T-helper 2 cell treated with Interferon-gamma antibody and Interleukin-4, amounts not matched to agents 100 ng/mL and 5 ng/mL, for 36 hours (primary cell): ENCODE measurements around the gene CD247. TPM values are rescaled to one million over a fixed set of nuclear protein-coding genes. Genes with fewer than 3 reads are reported as not detected.

Experiments
- intact Hi-C: fragments of 100-400 bp; cut with micrococcal nuclease; formaldehyde crosslinking; loops from one replicate; pipeline ENCODE4 v1.15.1; 2023
- total RNA-seq: library from RNA; stranded (reverse); gene quantifications from 2 replicates; pipeline ENCODE4 v1.2.3, GENCODE V29; 2022

Gene CD247
- total RNA-seq, 1 donor from 2014 or later, result 177 TPM

DNA sequence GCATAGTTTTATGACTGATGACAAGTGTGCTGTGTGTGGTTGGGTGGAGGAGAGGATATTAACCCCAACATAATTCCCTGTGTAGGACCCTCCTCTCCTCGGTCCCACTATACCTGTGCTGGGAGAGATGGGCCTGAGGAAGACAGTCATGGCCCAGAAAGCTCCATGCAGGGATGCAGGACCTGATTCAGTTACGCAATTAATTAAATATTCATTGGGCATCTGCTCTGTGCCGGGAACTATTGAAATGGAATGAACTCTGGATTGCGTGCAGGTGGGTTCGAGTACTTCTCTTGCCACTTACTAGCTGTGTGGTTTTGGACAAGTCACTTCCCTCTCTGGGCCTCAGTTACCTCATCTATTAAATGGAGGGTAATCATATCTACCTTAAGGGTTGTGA, 74.6 kb downstream of the CD247 start:
- intact Hi-C loops, result loop anchor here (2.0 to 10.0 kb wide), 4 partner anchors 49 to 569 kb away; partner anchors contain the start of genes CD247 and TADA1

DNA sequence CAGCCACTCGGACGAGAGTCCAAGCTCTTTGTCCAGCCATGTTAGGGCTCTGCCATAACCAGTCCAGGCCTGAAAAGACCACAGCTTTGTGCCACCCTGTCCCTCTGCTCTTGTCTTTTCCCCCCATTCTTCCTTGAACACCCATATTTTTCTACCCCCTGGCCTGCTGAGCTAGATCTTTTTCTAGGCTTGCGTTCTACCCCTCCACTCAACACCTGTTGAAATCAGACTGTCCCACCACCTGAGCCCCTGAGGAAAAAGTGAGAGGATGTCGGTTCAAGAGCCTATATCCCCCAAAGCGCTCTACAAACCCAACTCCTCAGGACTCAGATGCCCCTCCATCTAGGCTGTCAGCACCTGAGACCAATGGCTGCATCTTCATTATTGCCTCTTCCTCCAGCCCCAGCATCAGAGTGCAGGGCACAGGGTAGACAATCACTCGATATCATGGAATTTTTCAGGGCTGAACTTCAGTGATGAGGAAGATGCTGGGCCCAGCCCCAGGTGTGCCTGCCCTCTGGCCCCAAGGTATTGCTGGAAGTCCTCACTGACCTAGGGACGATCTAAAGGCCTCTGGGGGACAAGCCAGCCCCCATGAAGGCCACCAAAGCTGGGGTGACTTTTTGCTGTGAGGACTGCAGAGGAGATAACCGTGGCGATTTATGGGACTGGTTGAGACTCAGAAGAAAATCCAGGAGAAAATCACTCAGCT, 75.3 kb downstream of the CD247 start:
- intact Hi-C loops, result loop anchor here (1.0 to 10.0 kb wide), 8 partner anchors 42 to 568 kb away; partner anchors contain the start of genes CD247 and TADA1

DNA sequence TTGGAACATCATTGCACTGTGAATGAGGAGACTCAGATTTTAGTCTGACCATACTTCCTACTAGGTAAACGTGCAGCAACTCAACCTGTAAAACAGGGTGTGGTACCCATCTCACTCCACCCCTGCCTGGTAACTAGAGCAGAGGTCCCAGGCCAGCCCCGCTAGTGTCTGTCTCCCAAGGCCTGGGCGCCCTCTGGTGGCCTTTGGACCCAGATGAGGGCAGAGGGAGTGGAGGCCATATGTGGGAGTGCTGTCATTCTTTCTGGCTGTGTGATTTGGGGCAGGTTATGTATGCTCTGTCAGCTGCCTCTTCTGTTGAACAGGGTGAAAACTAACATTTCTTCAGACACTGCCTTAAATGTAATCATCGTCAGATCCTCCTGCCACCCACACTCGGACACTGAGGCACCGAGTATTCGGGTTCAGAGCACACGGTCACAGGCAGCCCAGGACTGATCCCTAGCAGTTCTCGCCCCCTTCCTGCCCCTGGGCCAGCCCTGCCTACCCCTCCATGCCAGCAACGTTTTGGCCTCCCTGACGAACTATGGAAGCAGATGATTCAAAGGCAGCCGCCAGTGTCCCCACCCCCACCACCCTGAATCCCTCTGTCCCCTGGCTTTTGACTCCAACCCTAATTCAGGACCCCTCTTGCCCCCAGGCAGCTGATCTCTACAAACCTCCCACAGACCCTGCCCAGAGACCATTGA, 76.0 kb downstream of the CD247 start:
- intact Hi-C loops, result loop anchor here (1.0 to 10.0 kb wide), 8 partner anchors 41 to 567 kb away; partner anchors contain the start of genes CD247 and TADA1

DNA sequence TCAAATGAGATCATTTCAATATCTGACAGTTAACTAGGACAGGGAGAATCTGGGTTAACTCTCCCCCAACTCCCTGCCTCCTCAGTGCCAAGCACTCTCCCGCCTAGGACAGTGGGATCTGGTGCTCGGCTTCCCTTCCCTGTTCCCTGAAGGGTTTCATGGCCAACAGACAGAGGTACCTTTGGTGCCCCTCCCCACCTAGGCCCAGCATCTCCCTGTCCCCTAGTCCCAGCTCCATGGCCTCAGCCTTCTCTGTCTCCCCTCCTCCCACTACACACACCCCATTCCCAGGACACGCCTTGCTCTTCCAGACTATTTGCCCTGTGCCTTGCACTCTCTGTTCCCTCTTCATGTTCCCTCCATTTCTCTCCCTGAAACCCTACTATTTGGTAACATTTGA, 77.1 kb downstream of the CD247 start:
- intact Hi-C loops, result loop anchor here (5.0 to 10.0 kb wide), 2 partner anchors 319 to 566 kb away; partner anchors contain the start of gene TADA1

DNA sequence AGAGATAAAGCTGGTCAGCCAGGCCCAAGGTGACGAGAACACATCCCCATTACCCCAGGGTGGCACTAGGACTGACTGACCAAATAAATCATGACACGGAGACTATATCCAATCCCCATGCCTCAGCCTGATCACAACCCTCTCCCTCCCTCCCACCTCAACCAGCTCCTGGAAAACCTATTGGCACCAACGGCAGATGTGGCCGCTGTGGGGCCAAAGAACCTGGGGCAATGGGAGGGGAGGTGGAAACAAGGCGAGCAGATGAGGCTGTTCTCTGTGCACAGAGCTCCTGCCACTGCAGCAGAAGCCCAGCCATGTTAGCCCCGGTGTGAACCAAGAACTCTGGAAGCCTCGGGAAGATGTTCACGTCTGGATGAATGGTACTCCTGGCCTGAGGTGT, 77.6 kb downstream of the CD247 start:
- intact Hi-C loops, result loop anchor here (5.0 to 10.0 kb wide), 2 partner anchors 318 to 566 kb away; partner anchors contain the start of gene TADA1

DNA sequence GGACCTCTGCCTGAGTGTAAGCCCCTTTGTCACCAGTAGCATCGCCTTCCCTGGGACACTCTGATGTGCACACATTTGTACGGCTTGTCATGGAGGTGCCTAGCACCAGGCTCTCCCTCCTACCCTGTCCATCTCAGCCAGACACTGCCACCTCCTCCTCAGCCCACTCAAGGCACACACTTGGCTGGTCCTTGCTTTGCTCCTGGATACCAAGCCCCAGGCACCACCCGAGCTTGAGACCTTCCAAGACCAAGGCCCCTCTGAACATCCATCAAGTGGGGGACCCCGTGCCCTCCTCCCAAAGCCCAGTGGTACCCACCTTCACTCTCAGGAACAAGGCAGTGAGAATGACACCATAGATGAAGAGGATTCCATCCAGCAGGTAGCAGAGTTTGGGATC, 78.0 kb downstream of the CD247 start:
- intact Hi-C loops, result loop anchor here (5.0 to 10.0 kb wide), 2 partner anchors 318 to 566 kb away; partner anchors contain the start of gene TADA1

DNA sequence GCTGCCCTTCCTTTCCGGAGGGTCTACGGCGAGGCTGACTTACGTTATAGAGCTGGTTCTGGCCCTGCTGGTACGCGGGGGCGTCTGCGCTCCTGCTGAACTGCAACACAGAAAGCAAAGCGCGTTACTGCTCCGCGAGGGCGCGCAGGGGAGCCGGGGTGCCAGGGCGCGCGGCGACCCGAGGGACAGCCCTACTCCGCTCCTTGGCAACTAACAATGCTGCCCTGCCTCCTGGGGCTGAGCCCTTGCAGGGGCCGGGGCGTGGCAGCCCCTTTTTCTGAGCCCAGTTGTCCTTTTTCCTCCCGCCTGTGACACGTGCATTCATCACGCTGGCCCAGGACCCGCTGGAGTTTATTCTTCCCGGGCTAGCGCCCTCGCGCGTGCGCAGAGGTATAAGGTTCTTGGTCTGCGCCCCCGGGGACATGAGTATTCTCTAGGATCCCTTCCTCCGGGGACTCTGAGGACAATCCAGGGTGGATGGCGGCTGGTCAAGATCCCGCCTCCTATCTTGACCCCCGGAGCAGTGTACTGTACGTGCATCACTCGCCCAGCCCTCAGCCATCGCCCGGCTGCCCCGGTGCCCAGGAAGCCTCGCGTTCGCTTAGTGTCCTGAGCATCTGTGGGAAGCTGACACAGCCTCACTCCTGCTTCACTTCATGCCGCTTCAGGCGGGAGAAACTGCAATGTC, 78.9 kb downstream of the CD247 start:
- intact Hi-C loops, result no loop called here

DNA sequence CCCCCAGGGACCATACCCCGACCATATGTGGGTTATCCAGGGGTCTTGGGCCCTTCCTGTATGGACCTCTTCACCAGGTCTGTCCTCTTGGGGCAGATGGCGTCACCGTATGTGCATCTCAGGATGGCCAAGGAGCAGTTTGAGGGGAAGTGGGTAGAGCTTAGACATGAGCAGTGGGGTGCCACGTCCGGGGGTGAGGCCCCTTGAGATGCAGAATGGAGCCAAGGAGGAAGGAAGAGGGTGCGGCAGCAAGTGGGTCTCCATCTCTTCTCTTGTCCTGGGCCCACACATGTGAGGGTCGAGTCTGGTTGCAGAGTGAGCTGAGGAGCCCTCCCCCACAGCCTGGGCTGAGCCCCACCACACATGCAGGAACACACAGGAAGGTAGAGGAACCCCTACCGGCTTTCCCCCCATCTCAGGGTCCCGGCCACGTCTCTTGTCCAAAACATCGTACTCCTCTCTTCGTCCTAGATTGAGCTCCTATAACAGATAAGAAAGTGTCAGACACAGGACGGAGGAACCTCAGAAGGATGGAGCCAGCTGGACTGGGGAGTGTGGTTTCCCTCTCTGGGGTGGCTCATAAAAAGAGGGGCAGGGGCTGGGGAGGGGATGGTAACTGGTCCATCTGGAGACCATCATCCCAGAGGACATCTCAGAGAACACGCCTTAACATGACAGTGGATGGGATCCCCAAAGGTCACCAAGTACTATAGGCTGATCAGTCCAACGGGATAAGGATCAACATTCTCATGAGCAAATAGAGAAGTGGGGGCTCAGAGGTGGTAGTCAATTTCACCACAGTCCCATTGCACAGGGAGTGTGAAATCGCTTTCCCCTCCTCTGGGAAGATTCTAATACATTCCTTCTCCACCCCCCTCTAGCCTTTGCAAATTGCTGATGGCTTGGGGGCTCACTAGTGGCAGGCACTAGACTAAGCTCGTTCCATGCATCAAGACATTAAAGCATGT, 79.9 kb downstream of the CD247 start:
- intact Hi-C loops, result no loop called here

DNA sequence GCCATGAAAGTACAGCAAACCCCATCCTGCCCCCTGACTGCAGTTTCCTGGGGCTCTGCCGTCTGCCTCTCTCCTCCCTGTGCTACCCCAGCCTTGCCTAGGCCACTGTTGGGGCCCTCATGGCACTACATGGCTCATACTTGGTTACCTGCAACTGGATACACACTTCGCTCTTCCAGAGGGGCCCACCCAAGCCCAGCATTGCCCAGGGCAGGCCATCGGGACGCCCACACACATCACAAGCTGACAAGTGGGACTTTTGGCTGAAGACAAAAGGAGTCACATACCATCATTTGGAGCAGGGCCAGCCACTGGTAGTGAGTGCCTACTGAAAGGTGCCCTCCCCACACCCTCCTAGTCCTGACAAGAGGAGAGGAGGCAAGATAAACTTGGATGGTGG, 82.8 kb downstream of the CD247 start:
- intact Hi-C loops, result no loop called here

DNA sequence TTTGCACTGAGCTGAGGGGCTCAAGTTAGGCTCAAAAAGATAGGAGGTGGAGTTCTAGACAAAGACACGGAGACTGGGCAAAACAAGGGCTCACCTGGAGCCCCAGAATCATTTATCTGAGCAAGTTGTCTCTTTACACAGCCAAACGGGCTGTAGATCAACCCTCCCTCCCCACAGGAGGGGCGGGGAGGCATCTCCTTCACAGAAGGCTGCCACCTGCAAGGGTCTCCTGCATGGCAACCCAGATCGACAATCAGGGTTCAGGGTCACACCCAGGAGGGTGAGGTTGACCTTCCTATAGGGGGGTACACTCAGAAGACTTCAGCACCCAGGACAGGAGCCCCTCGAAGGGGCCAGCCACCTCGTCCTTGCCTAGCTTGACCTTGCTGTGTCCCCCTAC, 84.0 kb downstream of the CD247 start:
- intact Hi-C loops, result no loop called here

DNA sequence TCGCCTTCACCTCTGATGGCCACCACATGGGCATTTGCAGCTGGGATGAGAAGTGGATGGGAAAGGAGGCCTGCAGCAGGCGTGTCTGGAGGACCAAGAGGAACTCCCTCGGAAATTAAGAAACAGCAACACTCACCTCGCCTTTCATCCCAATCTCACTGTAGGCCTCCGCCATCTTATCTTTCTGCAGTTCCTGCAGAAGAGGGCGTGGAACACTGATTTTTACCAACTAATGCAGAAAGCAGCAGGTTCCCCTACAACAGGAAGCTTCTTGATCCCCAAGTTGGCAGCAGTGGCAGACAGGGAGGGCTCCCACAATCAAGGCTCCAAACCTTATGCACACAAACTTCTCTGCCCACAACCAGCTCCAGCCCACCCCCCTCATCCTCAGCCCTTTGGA, 84.4 kb downstream of the CD247 start:
- intact Hi-C loops, result no loop called here

DNA sequence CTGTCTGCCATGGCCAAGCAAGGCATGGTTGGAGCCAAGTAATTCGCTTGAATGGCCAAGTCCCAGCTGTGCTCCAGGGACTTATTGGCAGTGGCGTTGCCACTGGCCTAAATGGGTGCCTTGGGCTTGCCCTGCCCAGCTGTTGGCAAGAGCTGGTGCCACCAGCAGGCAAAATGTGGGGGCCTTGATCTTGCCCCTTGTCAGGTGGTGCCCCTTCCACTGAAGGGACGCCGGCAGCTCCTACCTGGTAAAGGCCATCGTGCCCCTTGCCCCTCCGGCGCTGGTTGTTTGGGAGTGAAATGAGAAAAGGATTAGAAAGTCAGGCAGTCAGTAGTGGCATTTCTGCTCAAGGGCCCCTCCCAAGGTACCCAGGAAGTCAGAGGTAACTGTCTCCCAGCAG, 85.5 kb downstream of the CD247 start:
- intact Hi-C loops, result no loop called here

DNA sequence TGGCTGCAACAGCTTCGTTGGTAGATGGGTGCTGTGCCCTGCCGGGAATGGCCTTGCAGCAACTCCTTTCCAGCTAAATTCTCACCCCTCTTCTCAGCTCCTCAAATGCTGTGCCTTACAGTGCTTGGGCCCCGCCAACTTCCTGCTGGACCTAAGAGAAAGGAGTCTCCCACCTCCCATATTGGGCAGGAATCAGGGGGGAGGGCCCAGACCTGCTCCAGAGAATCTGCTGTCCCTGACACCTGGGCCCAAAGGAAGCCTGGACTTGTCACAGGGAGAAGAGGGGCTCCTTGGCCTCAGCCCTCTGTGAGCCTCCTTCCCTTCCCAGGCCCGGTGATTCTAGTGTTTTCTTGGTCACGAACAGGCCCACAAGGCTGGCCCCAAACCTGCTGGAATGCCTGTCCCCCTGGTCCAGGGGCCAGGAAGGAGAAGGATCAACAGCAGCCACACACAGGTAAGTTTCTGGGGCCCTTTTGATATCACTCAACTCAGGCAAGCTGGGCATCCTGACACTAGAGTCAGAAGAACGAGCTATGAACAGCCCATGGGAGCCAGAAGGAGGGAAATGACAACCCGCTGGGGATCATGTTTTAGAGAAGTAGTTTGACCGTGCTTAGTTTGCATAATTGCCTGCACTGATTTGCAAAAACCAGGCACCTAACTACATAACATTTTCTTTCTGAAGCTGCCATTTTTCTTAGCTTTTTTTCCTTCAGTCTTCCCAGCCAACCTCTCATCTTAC, 86.2 kb downstream of the CD247 start:
- intact Hi-C loops, result no loop called here

DNA sequence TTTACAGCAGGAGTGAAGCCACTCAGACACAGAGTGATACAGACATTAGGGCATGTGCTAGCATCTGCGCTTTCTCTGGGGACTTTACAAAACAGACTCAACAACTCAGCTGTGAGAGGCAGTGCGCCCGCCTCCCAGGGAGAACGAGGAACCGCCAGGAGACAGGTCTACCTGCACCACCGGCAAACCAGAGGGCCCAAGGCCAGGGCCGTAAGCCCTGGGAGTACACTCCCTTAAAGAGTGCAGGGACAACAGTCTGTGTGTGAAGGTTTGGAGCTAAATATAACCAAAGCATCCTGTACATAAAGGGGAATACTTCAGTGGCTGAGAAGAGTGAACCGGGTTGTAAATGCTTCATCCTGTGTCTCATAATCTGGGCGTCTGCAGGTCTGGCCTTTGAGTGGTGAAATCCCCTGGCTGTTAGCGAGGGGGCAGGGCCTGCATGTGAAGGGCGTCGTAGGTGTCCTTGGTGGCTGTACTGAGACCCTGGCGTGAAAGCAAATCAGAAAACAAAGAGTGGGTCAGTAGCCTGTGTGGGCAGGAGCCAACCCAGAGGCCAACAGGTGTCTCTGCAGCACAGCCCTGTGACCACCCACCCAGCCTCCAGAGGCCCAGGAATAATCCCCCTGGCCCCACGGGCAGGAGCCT, 86.9 kb downstream of the CD247 start:
- intact Hi-C loops, result no loop called here

DNA sequence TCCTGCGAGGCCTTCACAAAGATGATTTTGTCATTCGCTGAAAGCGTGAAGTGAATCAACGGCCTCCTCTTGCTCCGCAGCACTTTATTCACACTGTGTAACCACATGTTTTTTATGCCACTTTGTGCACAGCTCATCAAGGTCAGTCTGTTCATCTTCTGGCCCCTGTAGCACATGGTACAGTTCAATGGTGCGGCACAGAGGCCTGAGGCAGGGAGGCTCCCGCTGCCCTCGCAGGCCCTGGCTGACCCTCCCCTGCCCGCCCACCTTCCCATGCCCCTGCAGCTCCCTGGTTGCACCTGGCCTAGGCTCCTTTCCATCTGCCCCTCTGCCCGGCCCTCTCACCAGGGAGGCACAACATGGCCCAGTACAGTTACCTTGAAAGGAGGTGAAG, 87.5 kb downstream of the CD247 start:
- intact Hi-C loops, result no loop called here

DNA sequence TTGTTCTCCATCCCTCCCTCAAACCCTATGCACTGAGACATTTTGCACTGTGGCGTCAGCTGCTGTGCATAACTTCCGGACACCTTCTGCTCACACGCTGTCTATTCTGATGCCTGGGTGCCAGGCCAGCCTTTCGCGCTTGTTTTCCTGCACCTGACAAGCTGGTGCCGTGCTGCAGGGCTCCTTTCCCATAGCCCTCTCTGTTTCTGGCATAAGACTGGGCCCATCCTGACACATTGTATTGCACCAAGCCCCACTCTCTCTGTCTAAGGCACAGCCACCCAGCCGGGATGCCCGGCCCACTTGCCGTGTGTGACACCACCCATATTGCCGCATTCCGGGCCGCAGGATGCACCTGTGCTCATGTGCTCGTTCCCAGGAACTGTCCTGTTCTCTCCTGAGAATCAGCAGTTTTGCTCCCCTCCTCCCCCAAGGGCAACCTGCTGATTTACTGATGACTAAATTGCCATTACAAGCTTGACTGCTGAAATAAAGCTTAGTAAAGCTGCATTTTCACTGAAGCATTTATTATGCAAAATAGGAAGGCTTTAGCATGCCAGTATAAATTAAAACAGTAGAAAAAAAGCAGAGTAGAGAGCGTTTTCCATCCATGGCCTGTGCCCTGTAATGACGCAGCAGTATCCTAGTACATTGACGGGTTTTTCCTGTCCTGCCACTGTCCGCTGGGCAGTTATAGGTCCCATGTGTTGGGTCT, 88.0 kb downstream of the CD247 start:
- intact Hi-C loops, result no loop called here

DNA sequence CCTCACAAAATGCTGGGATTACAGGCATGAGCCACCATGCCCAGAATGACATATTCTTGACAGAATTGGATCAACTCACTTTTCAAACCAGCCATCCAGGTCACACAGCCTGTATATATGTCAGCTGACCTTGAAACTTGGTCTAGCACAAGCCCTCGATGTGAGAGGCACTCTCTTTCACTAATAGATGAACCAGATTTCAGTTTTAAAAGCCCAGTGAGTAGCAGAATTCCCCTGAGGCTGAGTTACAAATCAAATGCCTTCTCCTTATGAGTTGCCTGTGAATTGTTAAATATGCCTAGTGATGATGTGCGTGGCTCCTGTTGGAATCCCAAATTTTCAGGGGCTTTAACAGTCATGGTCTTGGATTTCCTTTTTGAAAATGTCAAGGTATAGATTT, 88.7 kb downstream of the CD247 start:
- intact Hi-C loops, result no loop called here

DNA sequence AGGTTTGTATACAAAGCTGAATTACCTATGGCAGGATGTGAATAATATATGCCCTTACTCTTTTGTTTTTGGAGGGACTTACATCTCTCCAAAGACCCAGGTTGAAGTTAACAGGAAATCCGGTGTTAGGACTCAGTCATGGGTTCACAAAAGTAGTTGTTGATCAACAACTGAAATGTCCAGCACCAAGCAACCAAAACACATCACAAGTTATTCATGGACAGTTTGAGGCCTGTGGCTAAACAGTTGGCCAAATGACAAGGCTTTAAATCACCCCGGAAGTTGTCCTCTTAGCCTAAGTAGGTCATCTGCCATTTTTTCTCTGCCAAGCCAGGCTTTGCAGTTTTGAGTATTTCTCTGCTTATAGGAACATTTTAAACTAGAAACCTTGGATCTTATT, 89.9 kb downstream of the CD247 start:
- intact Hi-C loops, result no loop called here

DNA sequence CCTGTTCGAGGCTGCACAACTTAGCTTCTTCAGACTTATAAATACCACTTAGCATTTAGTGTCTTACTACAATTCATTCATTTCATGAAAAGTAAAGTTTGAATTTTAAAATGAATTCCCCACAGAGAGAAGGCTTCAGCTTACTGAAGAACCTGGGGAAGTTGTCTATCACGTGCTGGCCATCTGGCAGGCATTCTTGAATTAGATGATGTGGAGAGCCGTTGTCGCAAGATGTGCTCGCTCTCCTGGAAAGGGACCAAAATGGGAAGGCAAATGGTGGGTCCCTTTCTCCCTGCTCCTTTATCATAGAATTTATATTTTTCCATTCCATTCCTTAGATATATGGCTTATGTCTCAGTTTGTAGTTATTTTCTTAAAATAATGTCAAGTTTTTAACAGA, 90.5 kb downstream of the CD247 start:
- intact Hi-C loops, result no loop called here
